IPS-18a (cell line): ENCODE results near the gene ZW10.

ENCODE experiments used
- H3K27ac ChIP-seq: one replicate; pipeline ENCODE4 v1.5.1; 2013; ENCODE audit warnings: low read length
- H3K27me3 ChIP-seq: one replicate; pipeline ENCODE4 v1.6.1; 2013; ENCODE audit warnings: mild to moderate bottlenecking, low read length; ENCODE audit not compliant: control insufficient read depth, insufficient read depth
- H3K36me3 ChIP-seq: one replicate; pipeline ENCODE4 v1.6.1; 2013; ENCODE audit warnings: low read depth, low read length; ENCODE audit not compliant: control insufficient read depth
- H3K4me1 ChIP-seq: one replicate; pipeline ENCODE4 v1.6.1; 2013; ENCODE audit warnings: low read depth, low read length; ENCODE audit not compliant: control insufficient read depth
- H3K4me3 ChIP-seq: one replicate; pipeline ENCODE4 v1.5.1; 2013; ENCODE audit warnings: low read length
- H3K9ac ChIP-seq: one replicate; pipeline ENCODE4 v1.6.1; 2013; ENCODE audit warnings: mild to moderate bottlenecking, low read length, moderate library complexity
- H3K9me3 ChIP-seq: one replicate; pipeline ENCODE4 v1.6.1; 2013; ENCODE audit warnings: low read depth, low read length; ENCODE audit not compliant: control insufficient read depth

ZW10 gene, protein sequence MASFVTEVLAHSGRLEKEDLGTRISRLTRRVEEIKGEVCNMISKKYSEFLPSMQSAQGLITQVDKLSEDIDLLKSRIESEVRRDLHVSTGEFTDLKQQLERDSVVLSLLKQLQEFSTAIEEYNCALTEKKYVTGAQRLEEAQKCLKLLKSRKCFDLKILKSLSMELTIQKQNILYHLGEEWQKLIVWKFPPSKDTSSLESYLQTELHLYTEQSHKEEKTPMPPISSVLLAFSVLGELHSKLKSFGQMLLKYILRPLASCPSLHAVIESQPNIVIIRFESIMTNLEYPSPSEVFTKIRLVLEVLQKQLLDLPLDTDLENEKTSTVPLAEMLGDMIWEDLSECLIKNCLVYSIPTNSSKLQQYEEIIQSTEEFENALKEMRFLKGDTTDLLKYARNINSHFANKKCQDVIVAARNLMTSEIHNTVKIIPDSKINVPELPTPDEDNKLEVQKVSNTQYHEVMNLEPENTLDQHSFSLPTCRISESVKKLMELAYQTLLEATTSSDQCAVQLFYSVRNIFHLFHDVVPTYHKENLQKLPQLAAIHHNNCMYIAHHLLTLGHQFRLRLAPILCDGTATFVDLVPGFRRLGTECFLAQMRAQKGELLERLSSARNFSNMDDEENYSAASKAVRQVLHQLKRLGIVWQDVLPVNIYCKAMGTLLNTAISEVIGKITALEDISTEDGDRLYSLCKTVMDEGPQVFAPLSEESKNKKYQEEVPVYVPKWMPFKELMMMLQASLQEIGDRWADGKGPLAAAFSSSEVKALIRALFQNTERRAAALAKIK

DNA sequence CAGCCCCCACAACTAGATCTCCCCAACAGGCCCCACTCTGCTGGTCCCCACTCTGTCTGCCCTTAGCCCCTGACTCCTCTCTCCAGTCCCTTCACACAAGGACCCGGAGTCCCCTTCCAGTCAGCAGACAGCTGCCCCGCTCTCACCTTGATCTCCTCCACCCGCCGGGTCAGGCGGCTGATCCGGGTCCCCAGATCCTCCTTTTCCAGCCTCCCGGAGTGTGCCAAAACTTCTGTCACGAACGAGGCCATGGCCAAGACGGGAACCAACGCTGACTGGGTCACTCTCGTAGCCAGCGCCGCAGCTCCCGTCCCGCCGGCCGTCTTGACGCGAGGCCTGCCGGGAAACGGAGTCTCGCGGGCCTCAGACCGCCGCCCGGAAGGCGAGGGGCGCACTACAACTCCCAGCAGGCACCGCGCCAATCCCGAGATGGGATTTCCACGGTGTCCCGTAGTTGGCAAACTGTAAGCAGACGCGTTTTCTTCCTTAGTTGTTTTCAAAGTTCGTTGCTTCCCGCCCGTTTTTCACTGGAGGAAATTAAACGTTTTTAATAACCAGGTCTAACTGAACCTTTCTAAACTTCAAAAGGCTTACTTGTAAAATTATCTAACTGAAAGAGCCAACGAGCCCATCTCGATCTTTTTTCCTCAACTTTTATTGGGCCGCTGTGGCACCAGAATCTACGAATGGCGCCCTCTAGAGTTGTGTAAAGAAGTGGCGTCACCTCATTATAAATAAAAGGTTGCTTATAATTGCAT lies at the start of gene ZW10:
TSS of gene ZW10 (minus strand) at position 277 of the 758 bp plus-strand sequence. CDS start at position 251, 26 bp downstream.
- Histone ChIP-seq H3K27ac (peak within 1 kb of the TSS; percentile 95), H3K9ac (peak within 1 kb of the TSS; percentile 84), H3K4me3 (peak within 1 kb of the TSS; percentile 91), H3K36me3 (peaks cover 4% of the 10 kb centered on the region), H3K4me1 (no peaks in the 10 kb centered on the region), H3K27me3 (peaks cover 12% of the 10 kb centered on the region), H3K9me3 (no peaks in the 10 kb centered on the region)

DNA sequence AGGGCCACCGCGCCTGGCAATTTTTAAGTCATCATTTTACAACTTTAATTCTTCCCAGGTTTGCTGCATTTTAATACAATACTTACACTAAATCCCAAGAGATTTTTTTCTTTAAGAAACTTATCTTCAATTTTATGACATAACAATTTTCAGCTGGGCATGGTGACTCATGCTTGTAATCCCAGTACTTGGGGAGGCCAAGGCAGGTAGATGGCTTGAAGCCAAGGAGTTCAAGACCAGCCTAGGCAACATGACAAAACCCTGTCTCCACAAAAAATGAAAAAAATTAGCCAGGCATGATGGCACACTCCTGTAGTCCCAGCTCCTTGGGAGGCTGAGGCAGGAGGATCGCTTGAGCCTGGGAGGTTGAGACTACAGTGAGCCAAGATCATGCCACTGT lies 44.9 kb upstream of the ZW10 start:
- no peaks in the 10 kb centered on the region for H3K27me3 ChIP-seq
- H3K27ac ChIP-seq, result no peak overlapping the region
- no peak overlapping the region for H3K9ac ChIP-seq
- peaks cover 65% of the 10 kb centered on the region for H3K36me3 ChIP-seq
- no peak overlapping the region for H3K4me3 ChIP-seq
- peaks cover 3% of the 10 kb centered on the region for H3K4me1 ChIP-seq
- H3K9me3 ChIP-seq, result no peaks in the 10 kb centered on the region

DNA sequence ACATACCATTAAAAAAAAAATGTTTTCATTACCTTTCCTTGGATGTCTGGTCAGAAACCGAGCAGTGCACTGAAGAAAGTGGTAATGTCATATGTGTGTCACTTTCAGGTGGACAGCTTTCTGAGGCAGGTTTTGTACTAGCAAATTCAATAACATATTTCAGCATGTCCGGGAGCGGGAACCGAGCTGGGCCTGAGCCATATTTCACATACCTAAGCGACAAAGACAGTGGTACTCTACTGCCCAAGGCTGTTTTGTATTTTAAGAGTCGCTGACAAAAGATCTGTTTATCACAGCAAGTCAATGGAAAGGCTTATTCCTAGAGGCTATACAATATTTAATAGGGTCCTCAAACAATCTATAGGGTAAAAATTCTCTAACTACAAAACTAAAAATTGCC lies 44.1 kb upstream of the ZW10 start:
- Histone ChIP-seq H3K27ac (no peak overlapping the region), H3K9me3 (no peaks in the 10 kb centered on the region), H3K27me3 (no peaks in the 10 kb centered on the region), H3K4me1 (peaks cover 3% of the 10 kb centered on the region), H3K9ac (no peak overlapping the region), H3K36me3 (peaks cover 65% of the 10 kb centered on the region), H3K4me3 (no peak overlapping the region)

DNA sequence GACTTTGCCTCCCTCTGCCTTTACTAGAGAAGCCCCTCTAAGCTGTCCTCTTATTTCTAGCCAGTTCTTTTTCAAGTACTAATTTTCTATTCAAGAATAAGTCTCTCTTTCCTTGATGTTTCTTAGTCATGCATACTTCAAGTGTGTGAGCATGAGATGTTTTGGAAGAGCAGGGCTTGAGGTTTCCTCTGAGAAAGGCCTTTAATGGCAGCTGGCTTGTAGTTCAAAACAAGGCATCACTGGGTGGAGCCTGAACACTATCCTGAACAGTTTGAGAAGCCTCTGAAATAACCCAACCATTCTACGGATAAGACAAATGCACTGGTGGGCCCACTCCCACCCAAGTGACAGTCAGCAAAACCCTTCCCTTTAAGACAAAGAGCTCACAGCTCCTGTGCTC lies 43.7 kb upstream of the ZW10 start:
- H3K9ac ChIP-seq, result no peak overlapping the region
- no peak overlapping the region for H3K27ac ChIP-seq
- peaks cover 65% of the 10 kb centered on the region for H3K36me3 ChIP-seq
- no peaks in the 10 kb centered on the region for H3K27me3 ChIP-seq
- no peaks in the 10 kb centered on the region for H3K9me3 ChIP-seq
- H3K4me3 ChIP-seq, result no peak overlapping the region
- peaks cover 3% of the 10 kb centered on the region for H3K4me1 ChIP-seq

DNA sequence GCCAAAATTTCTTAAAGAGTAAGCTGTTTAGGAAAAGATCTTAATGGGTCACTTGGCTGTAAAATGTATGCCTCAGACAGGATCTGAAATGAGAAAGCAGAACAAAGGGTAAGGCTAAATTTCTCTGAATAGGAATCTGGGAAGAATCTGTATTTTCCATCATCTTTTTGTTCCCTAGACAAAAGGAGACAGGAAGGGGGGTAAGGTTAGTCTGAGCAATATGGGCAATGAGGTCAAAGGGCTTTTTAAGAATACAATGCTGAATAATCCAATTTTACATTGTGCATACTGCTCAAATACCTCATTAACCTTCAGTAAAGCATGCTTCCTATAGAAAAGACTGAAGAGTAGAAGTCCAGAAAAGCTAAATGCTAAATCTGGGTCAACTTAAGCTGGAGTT lies 40.7 kb upstream of the ZW10 start:
- peaks cover 58% of the 10 kb centered on the region for H3K36me3 ChIP-seq
- no peaks in the 10 kb centered on the region for H3K9me3 ChIP-seq
- H3K4me1 ChIP-seq, result peaks cover 3% of the 10 kb centered on the region
- no peak overlapping the region for H3K27ac ChIP-seq
- no peak overlapping the region for H3K4me3 ChIP-seq
- no peak overlapping the region for H3K9ac ChIP-seq
- H3K27me3 ChIP-seq, result no peaks in the 10 kb centered on the region

DNA sequence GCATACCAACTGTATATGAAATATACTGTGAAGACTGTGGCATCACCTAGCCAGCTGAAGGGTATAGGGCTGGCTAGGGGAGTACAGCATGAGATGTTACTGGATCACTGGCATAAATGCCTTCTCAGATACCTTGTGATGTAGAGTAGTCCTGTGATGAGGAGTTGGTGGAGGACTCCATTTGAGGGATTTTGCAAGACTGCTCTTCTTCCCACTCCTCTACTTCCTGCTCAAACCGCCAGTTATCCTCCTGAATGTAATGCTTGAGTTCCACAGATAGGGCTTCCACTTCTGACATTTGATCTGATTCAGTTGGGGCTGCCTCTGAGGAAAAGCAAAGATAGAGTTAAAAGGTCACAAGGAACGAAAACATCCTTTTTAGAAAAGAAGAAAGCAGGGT lies 35.4 kb upstream of the ZW10 start:
- Histone ChIP-seq H3K4me1 (no peaks in the 10 kb centered on the region), H3K36me3 (peaks cover 70% of the 10 kb centered on the region), H3K9me3 (no peaks in the 10 kb centered on the region), H3K27me3 (no peaks in the 10 kb centered on the region), H3K4me3 (no peak overlapping the region), H3K27ac (no peak overlapping the region), H3K9ac (no peak overlapping the region)

DNA sequence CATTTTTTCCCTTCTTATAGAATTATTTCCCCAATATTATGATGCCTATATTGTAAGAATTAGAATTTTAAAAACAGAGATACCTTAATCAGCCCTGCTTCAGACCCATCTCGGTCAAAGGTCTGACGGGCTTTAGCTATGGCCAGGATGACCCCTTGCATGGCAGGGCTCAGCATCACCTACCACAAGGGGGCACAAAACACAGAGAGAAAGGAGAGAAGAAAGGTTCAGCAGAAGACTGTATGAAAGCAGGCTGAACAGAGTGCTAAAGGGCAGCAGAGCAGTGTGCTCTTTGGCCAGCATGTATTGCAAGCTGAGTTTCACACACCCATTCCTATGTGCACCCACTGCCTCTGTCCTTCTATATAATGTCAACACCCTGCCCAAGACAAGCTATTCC lies 32.9 kb upstream of the ZW10 start:
- H3K9ac ChIP-seq, result no peak overlapping the region
- H3K27ac ChIP-seq, result no peak overlapping the region
- no peak overlapping the region for H3K4me3 ChIP-seq
- H3K9me3 ChIP-seq, result no peaks in the 10 kb centered on the region
- H3K4me1 ChIP-seq, result no peaks in the 10 kb centered on the region
- H3K27me3 ChIP-seq, result no peaks in the 10 kb centered on the region
- H3K36me3 ChIP-seq, result peaks cover 78% of the 10 kb centered on the region

DNA sequence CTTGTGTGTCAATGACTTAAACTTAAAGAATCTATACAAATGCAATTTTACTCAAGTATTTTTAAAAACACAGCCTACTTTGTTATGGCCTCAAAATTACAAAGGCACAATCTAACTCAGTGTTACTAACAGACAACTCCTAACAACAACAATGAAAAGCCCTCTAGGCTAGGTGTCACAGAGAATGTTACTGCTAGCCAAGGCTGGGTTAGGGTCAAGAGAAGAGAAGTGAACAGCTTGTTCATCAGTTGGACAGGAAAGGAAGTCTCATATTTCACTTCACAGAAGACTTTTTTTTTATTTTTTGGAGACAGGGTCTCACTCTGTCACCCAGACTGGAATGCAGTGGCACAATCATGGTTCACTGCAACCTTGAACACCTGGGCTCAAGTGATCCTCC lies 32.1 kb upstream of the ZW10 start:
- H3K4me1 ChIP-seq, result no peaks in the 10 kb centered on the region
- H3K36me3 ChIP-seq, result peaks cover 79% of the 10 kb centered on the region
- H3K9me3 ChIP-seq, result no peaks in the 10 kb centered on the region
- H3K27me3 ChIP-seq, result no peaks in the 10 kb centered on the region
- H3K4me3 ChIP-seq, result no peak overlapping the region
- no peak overlapping the region for H3K9ac ChIP-seq
- H3K27ac ChIP-seq, result no peak overlapping the region

DNA sequence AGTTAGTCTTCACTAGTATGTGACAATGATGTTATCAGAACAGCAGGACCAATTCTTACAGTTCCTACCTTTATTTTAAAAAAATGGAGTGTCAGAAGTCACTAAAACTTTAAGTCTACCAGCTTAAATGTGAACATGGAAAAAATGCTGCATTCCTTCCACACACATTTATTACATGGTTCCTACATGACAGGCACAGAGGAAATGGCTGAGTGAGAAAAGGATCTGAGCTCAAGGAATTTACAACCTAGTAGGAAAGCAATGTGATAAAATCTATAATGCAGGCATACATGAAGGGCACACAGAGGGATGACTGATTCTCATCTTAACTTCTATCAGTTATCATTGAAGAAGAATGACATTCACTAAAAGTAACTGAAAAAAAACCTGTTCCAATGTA lies 29.1 kb upstream of the ZW10 start:
- H3K27me3 ChIP-seq, result no peaks in the 10 kb centered on the region
- no peak overlapping the region for H3K9ac ChIP-seq
- no peaks in the 10 kb centered on the region for H3K4me1 ChIP-seq
- no peak overlapping the region for H3K27ac ChIP-seq
- H3K36me3 ChIP-seq, result peaks cover 74% of the 10 kb centered on the region
- no peaks in the 10 kb centered on the region for H3K9me3 ChIP-seq
- no peak overlapping the region for H3K4me3 ChIP-seq

DNA sequence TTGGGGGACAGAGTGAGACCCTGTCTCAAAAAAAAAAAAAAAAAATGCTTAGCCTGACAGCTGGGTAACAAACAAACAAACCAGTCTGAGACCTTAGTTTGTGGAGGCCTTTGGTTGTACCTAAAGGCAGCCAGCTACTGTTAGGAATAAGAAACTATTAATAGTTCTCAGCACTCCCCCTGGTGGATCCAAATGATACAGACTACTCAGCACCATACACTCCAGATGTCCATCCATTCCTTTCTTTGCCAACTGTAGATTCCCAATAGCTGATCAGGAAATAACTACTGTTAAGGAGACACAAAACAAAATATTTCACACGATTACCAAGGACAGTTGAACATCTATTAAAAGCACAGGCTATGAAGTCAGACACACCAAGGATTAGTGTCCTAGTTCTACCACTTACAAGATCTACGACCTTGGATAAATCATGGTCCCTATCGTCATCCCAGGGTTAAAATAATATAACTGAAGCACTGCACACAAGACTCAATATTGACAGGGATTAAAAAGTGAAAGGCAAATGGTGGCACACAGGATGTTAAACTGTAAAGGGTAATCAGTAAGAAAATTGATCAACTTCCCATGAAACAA lies 23.3 kb upstream of the ZW10 start:
- no peak overlapping the region for H3K4me3 ChIP-seq
- H3K27ac ChIP-seq, result no peak overlapping the region
- H3K4me1 ChIP-seq, result no peaks in the 10 kb centered on the region
- H3K9me3 ChIP-seq, result no peaks in the 10 kb centered on the region
- H3K9ac ChIP-seq, result no peak overlapping the region
- H3K27me3 ChIP-seq, result no peaks in the 10 kb centered on the region
- H3K36me3 ChIP-seq, result peaks cover 31% of the 10 kb centered on the region

DNA sequence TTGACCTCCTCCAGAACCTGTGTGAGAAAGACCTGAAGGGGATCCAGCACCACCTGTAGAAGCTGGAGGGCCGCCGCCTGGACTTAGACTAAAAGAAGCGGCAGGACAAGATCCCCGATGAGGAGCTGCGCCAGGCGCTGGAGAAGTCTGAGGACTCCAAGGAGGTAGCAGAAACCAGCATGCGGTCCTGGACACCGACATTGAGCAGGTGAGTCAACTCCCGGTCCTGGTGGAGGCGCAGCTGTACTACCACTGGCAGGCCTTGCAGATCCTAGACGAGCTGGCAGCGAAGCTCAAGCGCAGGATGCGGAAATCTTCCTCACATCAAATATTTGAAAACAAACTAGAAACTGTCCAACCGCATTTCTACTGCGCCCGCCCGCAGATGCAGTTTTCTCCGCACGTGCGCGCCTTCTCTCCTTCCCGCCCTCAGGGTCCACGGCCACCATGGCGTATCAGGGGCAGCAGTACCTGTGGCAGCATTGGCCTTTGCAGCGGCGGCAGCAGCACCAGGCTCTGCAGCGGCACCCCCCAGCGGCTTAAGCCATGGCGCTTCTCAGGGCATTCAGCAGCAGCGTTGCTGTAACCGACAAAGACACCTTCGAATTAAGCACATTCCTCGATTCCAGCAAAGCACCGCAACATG lies 16.3 kb upstream of the ZW10 start:
- H3K9me3 ChIP-seq, result no peaks in the 10 kb centered on the region
- no peaks in the 10 kb centered on the region for H3K4me1 ChIP-seq
- no peak overlapping the region for H3K9ac ChIP-seq
- H3K27ac ChIP-seq, result no peak overlapping the region
- H3K27me3 ChIP-seq, result no peaks in the 10 kb centered on the region
- no peak overlapping the region for H3K4me3 ChIP-seq
- H3K36me3 ChIP-seq, result no peaks in the 10 kb centered on the region
